Activated CD8-positive, alpha-beta memory T cell treated with anti-CD3 and anti-CD28 coated beads for 36 hours (primary cell): ENCODE data around the gene LGALS16. TPM values are rescaled to one million over a fixed set of nuclear protein-coding genes. Genes with fewer than 3 reads are reported as not detected.
"Not testable (repeated sequence)": the region's sequence is repeated elsewhere in the genome, so short reads cannot be mapped to it uniquely, and the experiment has no call there.

Source experiments
- CTCF ChIA-PET: fragments of 350-600 bp; sonication (Branson Sonifier 250); formaldehyde crosslinking; loops from one replicate; lab custom pipeline; 2021; ENCODE audit warnings: antibody characterized with exemption; lab: Charles Lee
- POLR2A ChIA-PET: fragments of 350-600 bp; sonication (Branson Sonifier 250); formaldehyde crosslinking; loops from one replicate; lab custom pipeline; 2021; ENCODE audit warnings: antibody characterized with exemption; lab: Charles Lee
- total RNA-seq, 2 experiments: library from RNA; stranded (reverse); gene quantifications; one replicate each; pipeline ENCODE4 v1.2.3, GENCODE V29; 2021

LGALS16 gene
- total RNA-seq, 2 experiments from 2014 or later: not detected

DNA sequence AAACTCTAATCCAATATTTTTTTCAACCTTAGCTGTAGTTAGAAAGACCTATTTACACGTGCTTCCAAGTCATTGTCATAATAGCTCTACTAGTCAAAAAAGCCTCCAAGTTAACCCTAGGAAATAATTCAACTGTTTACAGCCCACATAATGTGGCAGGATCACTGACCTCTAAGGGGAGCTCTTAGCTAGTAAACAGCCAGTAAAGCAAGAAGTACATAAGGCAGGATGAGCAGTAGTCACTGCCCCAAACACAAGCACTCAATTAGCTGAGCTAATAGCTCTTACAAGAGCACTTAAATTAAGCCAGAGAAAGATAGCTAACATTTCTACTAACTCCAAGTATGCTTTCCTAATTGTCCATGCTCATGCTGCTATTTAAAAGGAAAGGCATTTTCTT, 18.1 kb downstream of the LGALS16 start:
- POLR2A ChIA-PET: not testable (repeated sequence)
- CTCF ChIA-PET: interaction anchor here (0.8 to 4.9 kb wide), 5 partner anchors 27 to 296 kb away, joined by 3 to 36 read pairs (median 3); no protein-coding TSS in a partner anchor

DNA sequence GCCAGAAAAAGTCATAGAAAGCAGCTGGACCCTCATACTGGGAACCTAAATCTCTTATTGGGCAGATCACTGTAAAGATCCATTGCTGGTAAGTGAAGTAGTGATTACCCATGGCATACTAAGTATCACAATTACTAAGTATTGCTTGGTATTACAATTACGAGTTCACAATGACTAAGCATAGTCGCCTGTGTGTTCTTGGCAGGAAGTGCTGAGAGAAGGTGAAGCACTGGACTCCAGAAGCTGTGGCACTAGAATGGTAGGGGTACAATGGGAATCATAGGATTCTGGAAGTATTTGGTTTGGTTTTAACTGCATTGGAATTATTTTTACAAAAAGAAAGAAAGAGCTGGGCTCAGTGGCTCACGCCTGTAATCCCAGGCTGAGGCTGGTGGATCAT, 20.3 kb downstream of the LGALS16 start:
- CTCF ChIA-PET: interaction anchor here (0.6 to 1.6 kb wide), 8 partner anchors 28 to 954 kb away, joined by 3 to 5 read pairs (median 3); partner anchors contain the start of genes DYRK1B and LGALS14
- POLR2A ChIA-PET: interaction anchor here (1.0 kb wide), 1 partner anchor 169 kb away, joined by 3 read pairs; no protein-coding TSS in a partner anchor

DNA sequence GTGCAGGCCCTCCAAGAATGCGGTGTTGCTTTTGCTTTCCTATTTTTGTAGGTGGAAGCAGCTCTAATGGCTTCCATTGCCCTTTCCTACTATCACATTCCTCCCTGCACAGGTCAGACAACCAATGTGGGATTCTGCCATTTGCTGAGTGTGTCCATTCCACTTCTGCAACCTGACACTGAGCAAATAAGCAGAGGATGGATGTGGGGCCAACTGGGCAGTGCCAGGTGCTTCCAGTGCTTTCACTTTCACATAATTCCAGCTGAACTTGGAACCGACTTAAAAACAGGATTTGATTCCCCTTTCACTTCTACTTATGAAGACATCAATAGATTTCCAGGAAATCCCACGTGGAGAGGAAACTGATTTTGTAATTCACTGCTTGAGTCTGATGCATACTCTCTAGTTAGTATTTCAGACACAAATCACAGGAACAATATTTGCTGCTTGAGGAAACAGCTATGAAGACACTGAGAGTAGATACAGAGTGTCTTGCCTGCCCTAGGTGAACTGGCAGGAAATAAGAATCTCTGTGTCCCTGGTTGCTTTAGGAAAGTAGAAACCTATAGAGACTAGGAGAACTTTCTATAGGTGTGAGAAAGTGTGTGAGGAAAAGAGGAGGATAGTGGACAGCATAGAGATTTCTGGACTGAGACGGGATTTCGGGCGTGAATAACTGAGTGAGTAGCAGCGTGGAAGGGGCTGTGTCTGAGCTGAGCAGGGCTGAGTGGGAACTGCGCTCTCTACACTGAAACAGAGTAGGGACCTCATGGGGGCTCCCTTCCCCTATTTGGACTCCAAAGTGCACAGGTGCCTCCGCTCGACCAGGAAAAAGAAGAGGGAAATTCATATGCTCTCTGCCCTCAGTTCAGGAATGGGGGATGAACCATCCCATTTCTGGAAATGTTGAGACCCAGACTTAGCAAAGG, 22.5 kb downstream of the LGALS16 start:
- POLR2A ChIA-PET: interaction anchor here (1.4 kb wide), 1 partner anchor 243 kb away, joined by 3 read pairs; the partner anchor contains the start of gene RPS16

DNA sequence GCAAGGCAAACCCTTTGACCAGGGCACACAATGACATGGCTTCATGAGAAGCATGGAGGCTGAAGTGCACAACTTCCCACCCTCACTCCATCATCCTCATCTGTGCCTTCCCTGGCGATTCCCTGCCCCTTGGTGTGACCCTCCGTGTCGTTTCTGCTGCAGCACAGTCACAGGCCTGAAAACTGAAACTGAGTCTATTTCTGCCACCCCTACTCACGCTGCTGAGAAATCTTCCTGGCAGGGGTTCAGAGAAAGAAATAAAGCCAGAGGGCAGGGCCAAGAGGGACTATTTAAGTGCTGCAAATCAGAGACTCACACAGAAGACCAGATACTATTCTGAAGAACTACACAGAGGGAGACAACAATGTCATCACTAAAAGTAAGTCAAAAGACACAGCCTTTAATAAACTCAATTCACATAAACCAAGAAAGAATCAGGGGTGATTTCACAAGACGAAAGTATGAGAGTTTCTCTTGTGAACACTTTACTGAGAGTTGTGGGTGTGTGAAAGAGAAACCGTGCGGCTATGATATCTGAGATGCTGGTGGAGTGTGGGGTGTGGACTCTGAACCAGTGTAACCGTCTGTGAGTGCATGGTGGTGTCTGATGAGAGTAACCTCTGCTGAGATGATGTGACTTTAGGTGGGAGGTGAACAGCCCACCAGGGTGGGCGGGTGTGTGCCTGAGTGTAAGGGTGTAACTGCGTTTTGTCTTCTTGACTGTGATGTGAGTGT, 23.5 kb downstream of the LGALS16 start:
- CTCF ChIA-PET: interaction anchor here (0.7 kb wide), 2 partner anchors 88 to 96 kb away, joined by 3 to 4 read pairs; no protein-coding TSS in a partner anchor

More for the DNA sequence above, 22.5 kb downstream of the LGALS16 start:
- CTCF ChIA-PET: interaction anchor here (0.5 to 0.7 kb wide), 2 partner anchors 89 to 137 kb away, joined by 3 to 4 read pairs; no protein-coding TSS in a partner anchor

DNA sequence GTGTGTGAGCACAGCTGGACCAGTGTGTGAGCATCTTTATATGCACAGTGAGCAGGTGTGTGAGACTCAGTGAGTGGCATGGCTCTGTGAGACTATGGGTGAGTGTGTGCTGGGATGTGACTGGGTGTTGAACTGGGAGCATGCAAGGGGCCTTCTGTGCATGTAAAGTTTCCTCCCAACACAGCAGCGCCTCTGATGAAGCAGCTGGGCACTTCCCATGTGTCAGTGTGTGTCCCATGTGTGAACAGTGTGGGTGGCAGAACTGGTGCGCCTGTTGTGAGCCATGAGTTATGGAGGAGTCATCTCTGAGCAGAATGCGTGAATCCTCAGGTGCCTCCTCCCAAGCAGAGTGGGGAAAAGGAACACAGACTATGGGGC, 24.1 kb downstream of the LGALS16 start:
- ChIA-PET CTCF (interaction anchor here (0.7 kb wide), 1 partner anchor 96 kb away, joined by 3 read pairs; no protein-coding TSS in a partner anchor), POLR2A (no interaction called here)

More for the DNA sequence above, 23.5 kb downstream of the LGALS16 start:
- POLR2A ChIA-PET: no interaction called here

DNA sequence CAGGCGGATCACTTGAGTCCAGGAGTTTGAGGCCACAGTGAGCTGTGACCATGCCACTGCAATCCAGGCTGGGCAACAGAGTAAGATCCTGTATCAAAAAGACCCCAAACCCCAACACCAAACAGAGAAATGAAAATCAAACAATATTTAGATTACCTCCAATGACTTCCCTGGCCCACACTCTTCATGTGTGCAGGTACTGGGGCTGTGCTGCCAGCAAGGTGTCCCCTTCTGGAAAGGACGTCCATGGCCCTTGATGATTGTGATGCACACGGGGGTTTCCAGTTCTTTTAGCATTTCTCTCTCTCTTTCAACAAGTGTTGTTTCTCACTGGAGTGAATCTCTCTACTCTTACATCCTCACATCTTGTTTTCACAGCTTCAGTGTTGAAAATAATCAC, 24.9 kb downstream of the LGALS16 start:
- POLR2A ChIA-PET: no interaction called here

DNA sequence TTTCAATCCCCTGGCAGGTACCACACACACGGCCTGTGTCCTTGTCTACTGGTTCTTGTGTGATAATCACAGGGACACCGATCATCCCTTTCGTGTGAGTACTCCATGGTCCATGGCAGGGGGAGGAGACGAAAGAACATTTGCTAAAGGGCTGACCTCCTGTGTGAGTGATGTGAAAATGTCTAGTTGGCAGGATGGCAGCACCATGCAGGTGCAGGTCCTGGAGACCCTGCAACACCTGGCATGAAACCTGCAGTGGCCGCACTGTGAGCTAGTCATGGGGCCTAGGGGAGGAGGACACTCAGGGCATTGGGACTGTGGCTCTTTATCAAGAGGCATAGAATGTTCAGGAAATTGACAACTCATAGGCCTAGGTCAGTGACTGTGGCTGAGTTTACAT, 25.7 kb downstream of the LGALS16 start:
- POLR2A ChIA-PET: no interaction called here
- CTCF ChIA-PET: no interaction called here

More for the DNA sequence above, 24.9 kb downstream of the LGALS16 start:
- CTCF ChIA-PET: interaction anchor here (0.8 kb wide), 1 partner anchor 24 kb away, joined by 3 read pairs; the partner anchor contains the start of gene LGALS14

DNA sequence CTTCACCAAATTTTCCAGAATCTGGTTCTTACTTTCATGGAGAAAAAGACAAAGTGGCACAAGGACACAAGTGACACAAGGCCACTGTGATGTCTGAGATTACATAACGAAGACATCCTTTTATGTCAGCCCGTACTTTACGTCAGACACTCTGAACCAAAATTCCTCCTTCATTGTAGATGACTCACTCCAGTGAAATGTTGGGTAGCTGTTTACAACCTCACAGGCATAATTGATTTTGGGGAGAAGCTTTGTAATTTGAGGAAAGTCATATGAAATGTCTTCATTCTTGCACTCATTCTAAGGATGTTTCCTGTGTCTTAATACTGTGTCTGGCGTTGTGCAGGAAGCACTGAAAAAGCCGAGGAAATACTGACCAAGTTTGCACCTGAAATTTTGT, 28.6 kb downstream of the LGALS16 start:
- ChIA-PET CTCF (no interaction called here), POLR2A (no interaction called here)

DNA sequence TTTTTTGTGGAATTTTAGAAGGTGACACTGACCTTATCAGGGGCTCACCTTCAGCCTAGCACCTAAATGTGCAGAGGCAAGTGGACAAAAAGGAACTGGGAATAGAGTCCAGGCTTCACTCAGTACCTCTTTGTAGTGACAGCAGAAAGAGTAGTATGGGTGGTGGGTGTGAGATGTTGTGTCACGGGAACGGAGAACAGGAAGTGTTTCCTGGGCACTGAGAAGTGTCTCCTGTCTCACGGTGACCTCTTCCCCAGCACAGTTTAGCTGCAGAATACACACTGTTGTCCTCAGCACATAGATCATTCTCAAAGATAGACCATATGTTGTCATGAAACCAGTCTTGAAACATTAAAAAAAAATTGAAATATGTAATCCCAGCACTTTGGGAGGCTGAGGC, 31.0 kb downstream of the LGALS16 start:
- ChIA-PET POLR2A (no interaction called here), CTCF (no interaction called here)

DNA sequence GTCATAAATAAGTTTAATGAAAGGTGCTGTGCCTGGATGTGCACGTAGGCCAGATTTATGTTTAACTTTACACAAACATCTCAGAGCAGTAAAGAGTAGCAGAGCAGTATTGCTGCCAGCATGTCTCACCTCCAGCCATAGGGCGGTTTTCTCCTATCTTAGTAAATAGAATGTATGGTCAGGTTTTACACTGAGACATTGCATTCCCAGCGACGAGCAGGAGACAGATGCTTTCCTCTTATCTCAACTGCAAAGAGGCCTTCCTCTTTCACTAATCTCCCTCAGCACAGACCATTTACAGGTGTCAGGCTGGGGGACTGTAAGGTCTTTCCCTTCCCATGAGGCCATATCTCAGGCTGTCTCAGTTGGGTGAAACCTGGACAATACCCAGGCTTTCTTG, 32.9 kb downstream of the LGALS16 start:
- CTCF ChIA-PET, POLR2A ChIA-PET: not testable (repeated sequence)

DNA sequence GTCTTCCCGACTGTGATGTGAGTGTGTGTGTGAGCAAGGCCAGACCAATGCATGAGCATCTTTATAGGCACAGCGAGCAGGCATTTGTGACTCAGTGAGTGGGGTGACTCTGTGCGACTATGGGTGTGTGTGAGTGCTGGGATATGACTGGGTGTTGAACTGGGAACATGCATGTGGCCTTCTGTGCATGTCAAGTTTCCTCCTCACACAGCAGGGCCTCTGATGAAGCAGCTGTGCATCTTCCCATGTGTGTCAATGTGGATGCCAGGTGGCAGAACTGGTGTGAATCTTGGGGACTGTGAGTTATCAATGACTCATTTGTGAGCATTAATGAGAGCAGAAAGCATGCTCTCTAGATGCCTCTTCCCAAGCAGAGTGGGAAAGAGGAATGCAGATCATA, 36.5 kb downstream of the LGALS16 start:
- ChIA-PET CTCF (no interaction called here), POLR2A (no interaction called here)

DNA sequence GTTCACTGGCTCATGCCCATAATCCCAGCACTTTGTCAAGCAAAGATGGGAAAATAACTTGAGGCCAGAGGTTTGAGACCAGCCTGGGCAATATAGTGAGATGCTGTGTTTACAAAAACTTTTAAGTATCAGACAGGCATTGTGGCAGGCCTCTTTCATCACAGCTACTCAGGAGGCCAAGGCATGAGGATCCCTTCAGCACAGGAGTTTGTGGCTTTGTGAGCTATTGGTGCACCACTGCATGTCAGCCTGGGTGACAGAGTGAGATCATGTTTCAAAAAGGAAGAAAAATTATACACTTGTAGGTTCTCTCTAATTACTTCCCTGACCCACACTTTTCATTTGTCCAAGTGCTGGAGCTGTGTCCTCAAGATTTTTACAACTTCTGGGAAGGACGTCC, 37.1 kb downstream of the LGALS16 start:
- ChIA-PET CTCF (no interaction called here), POLR2A (no interaction called here)

DNA sequence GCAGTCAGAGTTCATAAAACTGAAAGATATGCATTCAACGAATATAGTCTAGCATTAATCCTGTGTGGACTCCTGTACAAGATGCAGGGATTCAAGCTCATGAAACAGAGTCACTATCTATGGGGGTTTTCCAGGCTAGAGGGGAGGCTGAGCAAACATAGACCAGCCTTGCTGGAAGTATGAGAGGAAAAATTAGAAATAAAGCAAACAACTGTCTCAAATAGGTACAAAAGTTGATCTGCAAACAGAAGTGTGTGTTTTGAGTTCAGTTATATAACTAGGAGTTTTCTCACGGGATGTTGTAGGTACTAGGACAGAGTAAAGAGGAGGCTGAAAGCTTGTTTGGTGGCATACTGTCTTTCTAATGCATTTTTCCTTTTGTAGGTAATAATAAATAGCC, 40.0 kb downstream of the LGALS16 start:
- CTCF ChIA-PET: no interaction called here
- POLR2A ChIA-PET: no interaction called here

DNA sequence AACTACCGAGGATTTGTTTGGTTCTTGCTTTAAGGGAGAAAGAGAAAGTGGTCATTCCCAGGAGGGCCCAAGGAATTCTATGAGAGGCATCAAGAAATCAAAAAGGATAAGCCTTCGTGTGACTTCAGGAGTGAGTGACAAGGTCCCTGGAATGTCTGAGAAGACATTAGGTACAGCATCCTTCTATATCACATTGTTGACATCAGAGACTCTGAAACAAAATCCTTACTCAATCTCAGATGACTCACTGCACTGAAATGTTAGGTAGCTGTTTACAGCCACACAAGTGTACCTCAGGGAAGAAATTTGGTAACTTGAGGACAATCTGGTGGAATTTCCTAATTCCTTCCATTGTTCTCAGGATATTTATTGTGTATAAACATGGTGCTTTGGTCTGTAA, 40.7 kb downstream of the LGALS16 start:
- ChIA-PET POLR2A (no interaction called here), CTCF (no interaction called here)

DNA sequence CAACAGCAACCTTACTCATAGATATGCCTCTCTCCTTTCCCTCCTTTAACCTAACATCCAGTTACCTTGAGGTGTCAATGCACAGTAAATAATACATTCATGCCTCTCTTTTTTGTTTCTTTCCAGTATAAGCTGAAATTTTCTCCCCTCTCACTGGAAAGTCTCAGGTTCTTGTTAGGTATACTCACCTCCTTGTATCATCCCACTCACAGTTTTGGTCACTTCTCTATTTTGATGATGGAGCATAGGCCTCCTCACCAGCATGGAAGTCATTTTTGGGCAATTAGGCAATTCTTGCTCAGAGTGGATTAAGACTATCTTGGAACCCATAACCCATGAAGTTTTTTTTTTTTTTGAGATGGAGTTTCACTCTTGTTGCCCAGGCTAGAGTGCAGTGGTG, 42.8 kb downstream of the LGALS16 start:
- CTCF ChIA-PET: no interaction called here
- POLR2A ChIA-PET: no interaction called here

DNA sequence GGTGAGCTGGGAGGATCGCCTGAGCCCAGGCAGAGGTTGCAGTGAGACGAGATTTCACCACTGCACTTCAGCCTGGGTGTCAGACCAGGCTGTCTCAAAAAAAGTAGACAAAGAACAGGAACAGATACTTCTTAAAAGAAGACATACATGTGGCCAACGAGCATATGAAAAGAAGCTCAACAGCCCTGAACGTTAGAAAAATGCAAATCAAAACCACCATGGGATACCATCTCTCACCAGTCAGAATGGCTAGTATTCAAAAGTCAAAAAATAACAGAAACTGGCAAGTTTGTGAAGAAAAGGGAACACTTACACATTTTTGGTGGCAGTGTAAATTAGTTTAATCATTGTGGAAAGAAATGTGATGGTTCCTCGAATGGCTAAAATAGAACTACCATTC, 45.6 kb downstream of the LGALS16 start:
- ChIA-PET POLR2A (no interaction called here), CTCF (interaction anchor here (0.6 to 1.4 kb wide), 3 partner anchors 20 to 48 kb away, joined by 3 read pairs; no protein-coding TSS in a partner anchor)

DNA sequence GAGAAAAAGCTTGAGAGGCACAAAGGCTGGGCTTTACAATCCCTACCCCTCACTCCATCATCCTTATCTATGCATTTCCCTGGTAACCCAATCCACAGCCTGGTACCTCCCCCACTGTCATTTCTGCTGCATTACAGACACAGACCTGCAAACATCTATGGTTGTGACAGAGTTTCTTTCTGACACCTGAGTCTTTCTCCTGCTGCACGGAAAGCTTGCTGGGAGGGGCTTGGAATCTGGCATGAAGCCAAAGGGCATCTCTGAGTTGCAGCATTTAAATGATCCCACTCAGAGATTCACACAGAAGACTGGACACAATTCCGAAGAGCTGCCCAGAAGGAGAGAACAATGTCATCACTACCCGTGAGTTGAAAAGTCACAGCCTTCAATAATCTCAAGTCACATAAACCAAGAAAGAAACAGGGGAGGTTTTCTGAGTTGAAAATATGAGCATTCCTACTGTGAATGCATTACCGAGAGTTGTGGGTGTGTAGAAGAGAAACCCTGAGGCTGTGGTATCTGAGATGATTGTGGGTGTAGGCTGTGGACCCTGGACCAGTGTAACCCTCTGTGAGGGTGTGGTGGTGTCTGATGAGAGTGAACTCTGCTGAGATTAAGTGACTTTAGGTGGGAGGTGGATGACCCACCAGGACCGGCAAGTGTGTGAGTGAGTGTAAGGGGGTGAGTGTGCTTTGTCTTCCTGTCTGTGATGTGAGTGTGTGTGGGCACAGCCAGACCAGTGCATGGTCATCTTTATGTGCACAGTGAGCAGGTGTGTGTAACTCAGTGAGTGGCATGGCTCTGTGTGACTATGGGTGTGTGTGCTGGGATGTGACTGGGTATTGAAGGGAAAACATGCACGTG, 48.7 kb downstream of the LGALS16 start, which contains the start of gene LGALS14:
LGALS14 (plus strand) TSS at position 301 of the 864 bp plus-strand sequence; CDS start at position 349, 48 bp downstream.
- POLR2A ChIA-PET: no interaction called here
- CTCF ChIA-PET: interaction anchor here (0.6 to 1.3 kb wide), 3 partner anchors 24 to 171 kb away, joined by 3 read pairs; partner anchors contain the start of gene EID2B

DNA sequence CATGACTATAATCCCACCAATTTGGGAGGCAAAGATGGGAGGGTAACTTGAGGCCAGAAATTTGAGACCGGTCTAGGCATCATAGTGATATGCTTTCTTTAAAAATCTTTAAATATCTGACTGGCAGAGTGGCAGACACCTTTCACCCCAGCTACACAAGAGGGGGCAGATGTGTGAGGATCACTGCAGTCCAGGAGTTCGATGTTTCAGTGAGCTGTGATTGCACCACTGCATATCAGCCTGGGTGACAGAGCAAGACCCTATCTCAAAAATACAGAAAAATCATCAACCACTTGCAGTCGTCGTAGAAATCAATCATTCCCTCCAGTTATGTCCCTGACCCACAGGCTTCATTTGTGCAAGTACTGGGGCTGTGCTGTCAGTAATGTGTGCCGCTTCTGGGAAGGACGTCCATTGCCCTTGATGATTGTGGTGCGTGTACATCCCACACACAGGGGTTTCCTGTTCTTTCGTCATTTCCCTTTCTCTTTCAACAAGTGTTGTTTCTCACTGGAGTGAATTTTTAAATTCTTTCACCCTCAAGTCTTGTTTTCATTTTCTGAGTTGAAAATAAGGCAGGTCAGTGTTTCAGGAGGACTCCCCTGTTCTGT, 50.0 kb downstream of the LGALS16 start:
- CTCF ChIA-PET: interaction anchor here (0.6 to 1.3 kb wide), 2 partner anchors 25 to 173 kb away, joined by 3 read pairs; partner anchors contain the start of gene EID2B
- POLR2A ChIA-PET: no interaction called here
